GF-D8 (cell line): ENCODE data around the gene RNASET2.
"Not testable (repeated sequence)": the region's sequence is repeated elsewhere in the genome, so short reads cannot be mapped to it uniquely, and the experiment has no call there.

ENCODE experiments used
- DNase-seq: peaks from one replicate; lab custom pipeline; 2025; lab: John Stamatoyannopoulos, UW

RNASET2 gene

GRCh38 chr6:166903027-166903426 is 53.3 kb downstream of the RNASET2 start:
- DNase-seq, result no peak

GRCh38 chr6:166902211-166902755 is 54.1 kb downstream of the RNASET2 start:
- DNase-seq, result no peak

DNA sequence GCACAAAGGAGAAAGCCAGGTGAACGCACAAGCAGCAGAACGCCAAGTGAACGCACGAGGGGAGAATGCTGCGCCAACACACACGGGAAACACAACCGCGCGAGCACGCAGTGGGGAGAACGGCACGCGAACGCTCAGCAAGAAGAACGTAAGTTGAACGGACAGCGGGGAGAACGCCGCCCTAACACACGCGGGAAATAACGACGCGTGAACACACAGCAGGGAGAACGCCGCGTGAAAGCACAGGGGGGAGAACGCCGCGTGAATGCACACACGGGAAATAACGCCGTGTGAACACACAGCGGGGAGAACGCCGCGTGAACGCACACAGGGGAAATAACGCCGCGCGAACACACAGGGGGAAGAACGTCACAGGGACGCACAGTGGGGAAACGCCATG is 54.7 kb downstream of the RNASET2 start:
- no peak for DNase-seq

DNA sequence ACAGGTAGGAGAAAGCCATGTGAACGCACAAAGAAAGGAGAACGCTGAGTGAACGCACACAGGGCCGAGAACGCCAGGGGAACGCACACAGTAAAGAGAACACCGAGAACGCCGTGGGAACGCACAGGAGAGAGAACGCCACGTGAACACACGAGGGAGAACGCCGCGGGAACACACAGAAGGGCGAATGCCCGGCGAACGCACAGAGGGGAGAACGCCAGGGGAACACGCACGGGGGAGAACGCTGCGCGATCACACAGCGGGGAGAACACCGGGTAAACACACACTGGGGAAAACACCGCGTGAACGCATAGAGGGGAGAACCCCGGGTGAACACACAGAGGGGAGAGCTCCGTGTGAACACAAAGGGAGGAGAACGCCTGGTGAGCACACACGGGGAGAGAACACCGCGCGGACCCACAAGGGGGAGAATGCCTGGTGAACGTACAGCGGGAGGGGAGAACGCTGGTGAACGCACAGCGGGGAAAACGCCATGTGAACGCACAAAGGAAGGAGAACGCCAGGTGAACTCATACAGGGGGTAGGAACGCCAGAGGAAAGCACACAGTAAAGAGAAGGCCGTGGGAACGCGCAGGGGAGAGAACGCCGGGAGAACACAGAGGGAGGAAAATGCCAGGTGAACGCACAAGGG is 55.3 kb downstream of the RNASET2 start:
- DNase-seq, result no peak

DNA sequence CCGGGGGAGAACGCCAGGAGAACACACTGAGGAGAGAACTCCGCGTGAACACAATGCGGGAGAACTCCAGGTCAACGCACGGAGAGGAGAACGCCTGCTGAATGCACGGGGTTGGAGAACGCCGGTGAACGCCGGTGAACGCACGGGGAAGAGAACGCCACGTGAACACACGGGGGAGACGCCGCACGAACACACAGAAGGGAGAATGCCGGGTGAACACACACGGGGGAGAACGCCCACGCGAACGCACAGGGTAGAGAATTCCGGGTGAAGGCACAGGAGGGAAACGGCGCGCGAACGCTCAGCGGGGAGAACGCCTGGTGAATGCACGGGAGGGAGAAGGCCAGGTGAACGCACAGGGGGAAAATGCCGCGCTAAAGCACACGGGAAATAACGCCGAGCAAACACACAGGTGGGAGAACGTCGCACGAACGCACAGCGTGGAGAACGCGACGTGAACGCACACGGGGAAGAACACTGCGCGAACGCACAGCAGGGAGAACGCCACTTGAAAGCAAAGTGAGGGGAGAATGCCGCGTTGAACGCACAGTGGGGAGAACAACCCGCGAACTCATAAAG is 56.1 kb downstream of the RNASET2 start:
- no peak for DNase-seq

GRCh38 chr6:166898910-166899309 is 57.4 kb downstream of the RNASET2 start:
- DNase-seq, result no peak

GRCh38 chr6:166894614-166895013 is 61.7 kb downstream of the RNASET2 start:
- not testable (repeated sequence) for DNase-seq

- not testable (repeated sequence) for DNase-seq
Measured at GRCh38 chr6:166892472-166892871, 63.9 kb downstream of the RNASET2 start.

DNA sequence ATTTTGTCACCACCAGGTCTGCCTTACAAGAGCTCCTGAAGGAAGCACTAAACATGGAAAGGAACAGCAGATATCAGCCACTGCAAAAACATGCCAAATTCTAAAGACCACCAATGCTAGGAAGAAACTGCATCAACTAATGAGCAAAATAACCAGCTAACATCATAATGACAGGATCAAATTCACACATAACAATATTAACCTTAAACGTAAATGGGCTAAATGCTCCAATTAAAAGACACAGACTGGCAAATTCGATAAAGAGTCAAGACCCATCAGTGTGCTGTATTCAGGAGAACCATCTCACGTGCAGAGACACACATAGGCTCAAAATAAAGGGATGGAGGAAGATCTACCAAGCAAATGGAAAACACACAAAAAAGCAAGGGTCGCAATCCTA is 69.6 kb downstream of the RNASET2 start:
- not testable (repeated sequence) for DNase-seq

DNA sequence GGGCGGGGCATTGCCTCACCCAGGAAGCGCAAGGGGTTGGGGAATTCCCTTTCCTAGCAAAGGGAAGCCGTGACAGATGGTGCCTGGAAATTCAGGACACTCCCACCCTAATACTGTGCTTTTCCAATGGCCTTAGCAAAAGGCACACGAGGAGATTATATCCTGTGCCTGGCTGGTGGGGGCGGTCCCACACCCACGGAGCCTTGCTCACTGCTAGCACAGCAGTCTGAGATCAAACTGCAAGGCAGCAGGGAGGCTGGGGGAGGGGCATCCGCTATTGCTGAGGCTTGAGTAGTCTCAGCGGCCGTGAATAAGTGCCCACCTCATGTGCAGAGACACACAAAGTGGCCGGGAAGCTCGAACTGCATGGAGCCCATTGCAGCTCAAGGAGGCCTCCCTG is 71.4 kb downstream of the RNASET2 start:
- DNase-seq, result not testable (repeated sequence)

DNA sequence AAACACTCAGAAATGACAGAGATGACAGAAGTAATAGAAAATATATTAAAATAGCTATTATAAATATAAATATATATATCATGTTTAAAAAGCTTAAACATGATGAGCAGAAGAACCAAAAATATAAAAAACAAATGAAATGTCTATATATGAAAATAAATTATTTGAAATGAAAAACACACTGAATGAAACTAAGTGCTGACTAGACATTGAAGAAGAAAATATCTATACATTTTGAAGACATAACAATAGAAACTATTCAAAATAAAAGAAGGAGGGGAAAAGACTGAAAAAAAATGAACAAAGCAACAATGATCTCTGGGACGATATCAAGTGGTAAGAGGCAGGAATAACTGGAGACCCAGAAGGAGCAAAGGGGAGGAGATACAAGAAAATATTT is 76.8 kb downstream of the RNASET2 start:
- no peak for DNase-seq
